T-helper 22 cell (primary cell): ENCODE results near the gene SNX19.

Experiments used
- DNase-seq: peaks from one replicate; pipeline ENCODE4 v3.0.0-alpha.2; 2020; ENCODE audit warnings: low read depth

SNX19 gene

DNA sequence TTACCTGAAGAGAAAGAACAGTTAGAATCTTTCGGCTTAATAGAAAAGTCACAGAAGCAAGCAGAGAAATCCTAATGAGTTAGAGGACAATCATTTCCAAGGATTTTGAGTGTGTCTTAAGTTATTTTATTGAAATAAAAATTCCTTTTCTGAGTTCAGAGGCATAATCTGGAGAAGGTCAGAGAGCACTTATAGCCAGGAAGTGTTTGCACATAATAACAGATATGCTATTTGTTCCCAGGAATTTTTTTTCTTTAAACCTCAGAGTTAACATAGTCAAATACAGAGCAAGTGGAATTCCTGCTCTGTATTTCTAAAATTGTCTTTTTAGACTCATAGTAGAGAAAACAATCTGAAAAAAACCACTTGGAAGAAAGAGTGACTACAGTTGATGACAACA, 74.3 kb downstream of the SNX19 start:
- no peak for DNase-seq

DNA sequence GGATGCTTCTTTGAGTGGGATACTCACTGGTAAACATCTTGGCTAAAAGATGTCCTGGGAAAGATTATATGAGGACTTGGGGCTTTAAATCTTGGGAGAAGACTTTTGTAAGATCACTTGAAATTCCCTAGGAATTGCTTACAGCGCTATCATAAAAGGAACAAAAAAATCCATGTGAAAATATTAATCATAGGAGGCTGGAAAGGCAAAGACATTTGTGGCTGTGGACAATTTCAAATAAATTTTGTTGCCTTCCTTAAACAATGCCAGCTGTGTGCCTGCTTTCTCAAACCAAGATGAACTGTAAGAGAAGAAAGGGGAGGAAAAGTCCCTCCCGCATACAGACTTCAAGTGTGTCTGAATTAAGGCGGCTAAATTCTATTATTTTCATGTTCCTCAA, 75.6 kb downstream of the SNX19 start:
- no peak for DNase-seq

DNA sequence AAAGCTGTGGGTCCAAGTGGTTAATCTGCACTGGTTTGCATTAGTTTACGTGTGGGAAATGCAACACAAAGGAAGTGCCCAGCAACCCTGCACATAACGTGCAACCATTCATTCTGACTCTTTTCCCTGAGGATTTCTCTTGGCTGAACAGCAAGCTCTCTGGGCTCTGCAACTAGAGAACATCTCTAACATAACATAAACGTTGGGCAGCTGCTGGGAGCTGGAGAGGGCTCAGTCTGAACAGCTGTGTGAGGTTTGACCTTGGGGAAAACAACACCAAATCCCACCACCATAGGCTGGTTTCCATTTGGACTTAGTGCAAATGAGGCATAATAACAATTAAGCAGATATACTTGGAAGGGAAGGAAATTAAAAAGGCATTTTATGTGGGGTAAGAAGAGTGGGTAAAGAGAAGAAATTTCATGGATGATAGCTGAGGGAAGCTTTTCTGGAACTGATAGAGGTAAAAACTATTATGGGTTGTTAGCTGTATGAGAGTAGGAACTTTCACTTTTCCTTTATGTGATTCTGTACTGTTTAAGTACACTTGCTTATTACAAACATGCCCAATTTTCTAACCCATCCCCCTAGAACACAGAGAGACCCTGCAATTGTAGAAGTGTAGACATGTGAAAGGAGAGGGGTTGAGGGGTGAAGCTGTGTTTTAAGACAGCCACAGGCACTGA, 76.2 kb downstream of the SNX19 start:
- no peak for DNase-seq

DNA sequence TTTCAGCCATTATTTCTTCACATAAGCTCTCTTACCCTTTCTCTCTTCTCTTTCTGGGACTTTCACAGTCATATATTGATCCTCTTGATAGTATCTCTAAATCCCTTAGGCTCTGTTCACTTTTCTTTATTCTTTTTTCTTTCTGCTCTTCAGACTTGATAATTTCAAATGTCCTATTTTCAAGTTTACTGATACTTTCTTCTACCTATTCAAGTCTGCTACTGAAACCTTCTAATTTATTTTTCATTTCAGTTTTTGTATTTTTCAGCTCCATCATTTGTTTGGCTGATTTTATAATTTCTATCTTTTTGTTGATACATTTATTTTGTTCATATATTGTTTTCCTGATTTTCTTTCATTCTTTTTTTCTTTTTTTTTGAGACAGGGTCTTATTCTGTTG, 79.1 kb downstream of the SNX19 start:
- no peak for DNase-seq

DNA sequence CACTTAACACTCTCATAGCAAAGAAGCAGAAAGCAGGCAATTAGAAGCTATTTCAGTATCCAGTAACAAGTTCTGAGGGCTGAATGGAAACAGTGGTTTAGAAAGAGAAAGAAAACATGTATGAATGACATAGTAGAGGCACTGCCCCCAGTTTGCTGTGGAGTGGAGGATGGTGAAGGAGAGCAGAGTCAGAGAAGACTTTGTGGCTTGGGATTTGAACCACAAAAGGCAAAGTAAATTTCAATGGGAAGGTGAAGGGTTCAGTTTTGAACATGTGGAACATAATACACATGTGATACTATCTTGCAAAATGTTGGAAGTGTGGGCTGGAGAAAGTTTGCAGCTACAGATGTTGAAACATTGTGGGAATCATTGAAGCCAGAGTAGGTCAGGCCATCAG, 81.4 kb downstream of the SNX19 start:
- DNase-seq = no peak

DNA sequence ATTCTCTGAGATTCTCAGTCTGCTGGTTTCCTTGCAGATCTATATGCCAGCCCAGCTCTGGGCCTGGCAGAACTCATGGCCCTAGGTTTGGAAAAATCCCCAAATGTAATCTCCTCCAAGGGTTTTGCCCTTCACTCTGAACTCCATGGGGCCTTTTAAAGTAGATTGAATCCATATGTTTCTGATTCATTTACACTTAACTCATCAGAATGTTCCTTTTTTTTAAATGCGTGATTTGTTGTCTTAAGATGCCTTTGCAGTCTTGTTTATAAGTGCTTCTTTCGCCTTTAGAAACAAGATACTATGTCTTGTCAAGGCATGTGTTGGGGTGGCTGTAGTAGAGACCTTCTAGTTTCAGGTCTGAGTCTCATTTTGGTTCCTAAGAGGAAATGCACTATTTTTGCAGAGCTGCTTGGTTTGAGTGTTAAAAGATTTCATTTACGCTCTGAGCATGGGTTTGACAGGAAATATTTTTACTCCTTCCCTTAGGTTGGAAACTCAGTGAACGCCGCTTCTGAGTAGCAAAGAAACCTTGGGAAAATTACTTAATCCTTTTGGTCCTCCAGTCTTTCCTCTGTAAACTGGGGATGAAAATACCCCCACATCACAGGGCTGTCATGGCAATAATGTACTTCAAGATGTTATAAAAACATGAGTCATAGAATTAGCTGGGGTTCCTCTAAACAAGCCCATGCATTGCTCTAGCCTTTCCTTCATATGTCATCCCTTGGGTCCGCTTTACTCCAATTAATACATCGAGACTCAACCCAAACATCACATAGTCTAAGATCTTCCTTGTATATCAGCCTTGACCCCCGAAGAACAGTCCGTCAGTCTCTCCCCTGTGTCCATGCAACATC, 83.5 kb downstream of the SNX19 start:
- no peak for DNase-seq

DNA sequence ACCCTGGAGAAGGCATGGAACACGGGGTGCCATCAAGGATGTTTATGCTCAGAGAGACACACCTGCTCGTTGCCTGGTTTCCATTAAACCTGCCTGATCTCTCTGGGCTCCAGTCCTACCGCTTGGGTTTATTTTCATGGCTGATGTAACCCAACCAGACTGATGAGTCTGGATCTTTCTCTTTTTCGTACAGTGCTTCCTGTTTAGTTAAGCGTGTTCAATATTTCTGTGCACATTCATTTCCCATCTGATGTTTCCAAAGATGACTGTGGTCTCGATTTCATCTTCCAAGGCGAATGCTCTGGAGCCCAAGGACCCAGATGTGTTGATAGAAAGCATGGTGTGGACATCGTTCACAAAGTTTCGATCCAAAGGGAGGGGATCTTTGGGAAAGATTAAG, 84.3 kb downstream of the SNX19 start:
- no peak for DNase-seq

DNA sequence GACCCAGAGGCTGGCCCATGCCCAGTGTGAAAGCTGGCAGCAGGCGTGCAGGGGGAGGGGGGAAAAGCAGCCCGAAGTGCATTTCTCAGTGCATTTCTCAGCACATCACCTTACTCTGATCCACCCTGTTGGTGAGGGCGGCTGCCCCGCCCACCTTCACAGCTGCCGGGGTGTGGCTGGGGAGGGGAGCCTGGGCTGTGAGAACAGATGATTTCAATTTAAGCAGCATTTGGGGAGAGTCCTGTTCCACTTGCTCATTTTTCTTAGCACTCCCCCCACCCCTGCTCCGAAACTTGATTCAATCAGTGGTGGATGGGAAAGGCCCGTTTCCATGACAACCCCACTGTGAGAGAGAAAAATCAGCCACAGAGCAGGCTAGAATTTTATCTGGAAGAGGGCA, 84.8 kb downstream of the SNX19 start:
- no peak for DNase-seq

DNA sequence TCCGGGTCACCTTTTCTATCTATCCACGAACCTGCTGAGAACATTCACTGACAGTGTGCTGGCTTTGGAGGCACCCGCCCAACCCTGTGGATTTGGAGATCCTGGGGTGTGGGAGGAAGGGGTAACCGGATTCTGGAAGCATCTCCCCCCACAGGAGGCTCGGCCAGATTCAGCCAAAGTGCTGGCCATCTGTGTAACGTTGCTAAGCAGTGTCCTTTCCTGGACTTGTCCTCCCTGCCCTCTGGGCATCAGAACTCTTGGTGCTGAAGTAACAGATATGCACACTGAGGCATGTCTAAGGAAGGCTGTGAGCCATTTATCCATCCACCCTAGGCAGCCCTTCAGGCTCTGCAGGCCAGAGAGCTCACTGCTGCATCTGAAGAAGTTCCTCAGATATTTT, 85.7 kb downstream of the SNX19 start:
- DNase-seq = no peak

DNA sequence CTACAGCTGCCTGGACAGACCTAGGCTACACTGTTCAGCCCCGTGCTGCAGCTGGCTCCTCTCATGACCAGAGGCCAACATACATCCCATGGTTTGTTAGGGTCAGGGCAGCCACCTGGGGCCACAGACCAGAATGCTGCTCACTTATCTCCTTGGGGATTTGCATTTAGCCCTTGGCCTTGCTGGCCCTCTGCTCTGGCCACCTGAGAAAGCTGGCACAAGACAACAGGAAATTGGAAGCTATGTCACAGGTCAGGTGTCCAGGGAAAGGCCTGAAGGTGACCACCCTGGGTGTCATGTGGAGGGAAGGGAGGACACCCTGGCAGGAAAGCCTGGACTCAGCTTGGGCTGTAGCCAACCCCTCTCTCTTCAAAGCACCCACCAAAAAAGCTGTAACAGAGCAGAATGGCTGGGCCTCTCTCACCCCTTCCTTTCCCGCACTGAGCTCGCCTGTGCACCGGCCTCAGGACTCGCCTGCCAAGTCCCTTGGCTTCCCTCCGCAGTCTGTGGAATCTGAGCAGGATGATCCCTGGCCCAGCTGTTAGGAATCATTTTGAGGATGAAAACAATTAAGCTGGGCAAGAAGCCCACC, 86.3 kb downstream of the SNX19 start:
- no peak for DNase-seq

DNA sequence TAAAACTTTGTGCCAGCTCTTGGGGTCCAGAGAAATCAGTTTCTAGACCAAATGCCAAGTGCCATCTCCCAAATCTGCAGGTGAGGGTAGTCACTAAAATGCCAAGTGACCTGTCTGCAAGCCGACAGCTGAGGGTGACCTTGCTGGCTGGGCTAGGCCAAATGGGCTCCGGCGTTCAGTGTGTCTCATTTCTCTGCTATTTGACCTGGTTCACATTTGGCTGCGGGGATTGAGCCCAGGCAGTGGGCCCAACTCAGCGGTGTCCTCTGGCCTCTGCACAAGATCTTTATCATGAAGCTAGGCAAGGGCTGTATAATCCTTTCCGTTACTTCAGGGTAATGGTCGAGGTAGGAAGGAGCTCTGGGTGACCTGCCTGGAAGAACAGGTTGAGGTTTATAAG, 87.5 kb downstream of the SNX19 start:
- no peak for DNase-seq

DNA sequence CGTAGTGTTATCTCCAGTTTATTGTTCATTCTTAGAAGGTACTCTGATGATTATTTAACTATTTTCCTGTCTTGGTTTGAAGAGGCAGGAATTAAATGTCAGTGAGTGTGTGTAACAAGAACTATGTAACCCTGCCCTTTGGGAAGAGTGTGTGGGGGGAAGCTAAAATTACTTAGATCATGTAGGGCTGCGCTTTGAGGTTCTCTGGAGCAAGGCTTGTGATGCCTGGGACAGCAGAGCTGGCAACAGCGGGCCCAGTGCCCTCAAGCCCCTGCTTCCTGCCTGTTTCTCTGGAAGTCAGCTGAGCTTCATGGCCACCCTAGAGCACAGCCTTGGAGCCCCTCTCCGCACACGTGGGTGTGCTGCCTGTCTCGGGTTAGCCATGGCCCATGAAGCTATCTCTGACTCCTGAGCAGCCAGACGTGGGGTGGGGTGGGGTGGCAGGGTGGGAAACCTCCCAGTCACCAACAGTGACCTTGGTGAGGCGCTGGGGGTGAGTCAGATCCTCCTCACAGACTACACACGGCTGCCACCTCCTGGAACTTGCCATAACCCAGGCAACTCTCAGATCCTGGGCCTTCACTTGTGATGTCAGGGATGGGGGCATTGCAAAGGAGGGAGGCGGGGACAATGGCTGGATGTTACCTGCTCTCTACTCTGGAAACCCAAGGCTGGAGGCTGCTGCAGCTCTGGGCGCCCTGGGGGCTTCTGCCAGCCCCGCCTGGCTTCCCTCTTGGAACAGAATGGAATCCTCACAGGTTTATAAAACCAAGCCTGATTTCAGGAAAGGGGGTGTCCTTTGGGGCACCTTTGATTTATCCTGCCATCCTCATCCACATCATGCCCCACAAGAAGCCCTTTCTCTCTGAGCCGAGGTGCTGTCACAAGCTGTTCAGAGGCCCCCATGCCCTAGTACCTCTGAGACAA, 88.6 kb downstream of the SNX19 start:
- DNase-seq = no peak

DNA sequence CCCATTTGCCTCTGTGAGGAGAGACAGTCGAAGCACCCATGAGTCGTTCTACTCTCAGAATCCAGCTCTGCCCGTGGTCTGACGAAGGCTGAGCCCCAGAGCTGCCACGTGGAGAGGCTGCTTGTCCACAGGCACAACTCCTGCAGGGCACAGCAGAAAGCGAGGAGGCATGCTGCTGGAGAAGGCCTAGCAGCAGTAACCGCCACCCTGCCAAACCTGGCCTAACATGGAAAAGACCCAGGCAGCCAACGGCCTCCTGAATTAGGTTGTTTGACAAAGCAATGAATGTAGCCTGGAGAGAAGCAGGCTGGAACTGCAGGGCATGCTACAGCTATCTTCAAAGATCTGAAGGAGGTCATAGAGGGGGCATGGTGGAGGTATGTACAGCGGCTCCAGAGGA, 89.7 kb downstream of the SNX19 start:
- DNase-seq = no peak

DNA sequence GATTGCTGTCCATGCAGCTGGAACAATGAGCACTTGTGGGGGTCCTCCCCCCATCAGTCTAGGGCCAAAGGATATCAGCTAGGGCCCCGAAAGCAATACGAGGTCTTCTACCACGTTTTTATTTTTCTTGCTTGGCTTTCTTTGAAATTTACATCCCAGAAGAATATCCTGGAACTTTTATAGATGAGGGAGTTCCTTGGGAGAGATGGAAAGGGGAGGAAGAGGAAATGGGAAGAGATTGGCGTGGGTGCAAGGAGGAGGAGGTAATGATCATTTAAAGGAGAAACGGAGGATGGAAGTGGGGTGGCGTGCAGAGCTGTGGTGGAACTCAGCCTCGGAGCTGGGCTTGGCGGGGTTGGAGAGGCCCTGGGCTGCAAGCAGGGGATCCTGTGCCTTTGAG, 90.3 kb downstream of the SNX19 start:
- DNase-seq = no peak

DNA sequence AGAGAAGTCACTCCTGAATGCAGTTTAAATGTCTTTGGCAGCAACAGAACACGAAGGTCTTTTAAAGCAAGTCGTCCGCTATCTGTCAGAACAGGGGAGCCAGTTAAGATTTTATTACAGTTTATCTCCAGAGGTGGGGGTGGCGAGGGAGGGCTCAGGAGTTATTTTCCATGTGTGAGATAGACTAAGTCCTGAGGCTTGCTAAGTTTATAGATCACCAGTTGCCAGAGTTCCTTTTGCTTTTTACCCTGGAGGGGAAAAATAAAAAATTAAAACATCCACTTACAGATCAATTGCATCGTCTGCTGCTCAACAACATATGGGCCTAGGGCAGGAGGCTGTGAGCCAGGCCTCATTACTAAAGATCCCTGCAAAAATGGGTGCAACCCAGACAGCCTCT, 90.7 kb downstream of the SNX19 start:
- no peak for DNase-seq
